Fibroblast of villous mesenchyme (primary cell): ENCODE results near the gene PTPRN2. TPM values are rescaled to one million over a fixed set of nuclear protein-coding genes. Genes with fewer than 3 reads are reported as not detected.

ENCODE experiments used
- DNase-seq: peaks from one replicate; pipeline ENCODE4 v3.0.0-alpha.2; 2010; ENCODE audit warnings: low read depth
- H3K4me3 ChIP-seq: 2 replicates; pipeline ENCODE4 v1.5.1; 2011; ENCODE audit warnings: low read depth, mild to moderate bottlenecking, low read length
- total RNA-seq: library from RNA; depleted of rRNA; stranded (reverse); fragments of >200 nt; gene quantifications from 2 replicates; pipeline ENCODE4 v1.2.3, GENCODE V29; 2012
- TF ChIP-seq, protein P1 (sequence below): IDR thresholded peaks from 2 replicates; pipeline ENCODE4 v1.5.1; 2012; ENCODE audit warnings: low read depth, mild to moderate bottlenecking, low read length; ENCODE audit not compliant: insufficient read depth

Gene PTPRN2
- total RNA-seq, 1 donor = not detected

- no peak for DNase-seq
- TF ChIP-seq, protein P1, sequence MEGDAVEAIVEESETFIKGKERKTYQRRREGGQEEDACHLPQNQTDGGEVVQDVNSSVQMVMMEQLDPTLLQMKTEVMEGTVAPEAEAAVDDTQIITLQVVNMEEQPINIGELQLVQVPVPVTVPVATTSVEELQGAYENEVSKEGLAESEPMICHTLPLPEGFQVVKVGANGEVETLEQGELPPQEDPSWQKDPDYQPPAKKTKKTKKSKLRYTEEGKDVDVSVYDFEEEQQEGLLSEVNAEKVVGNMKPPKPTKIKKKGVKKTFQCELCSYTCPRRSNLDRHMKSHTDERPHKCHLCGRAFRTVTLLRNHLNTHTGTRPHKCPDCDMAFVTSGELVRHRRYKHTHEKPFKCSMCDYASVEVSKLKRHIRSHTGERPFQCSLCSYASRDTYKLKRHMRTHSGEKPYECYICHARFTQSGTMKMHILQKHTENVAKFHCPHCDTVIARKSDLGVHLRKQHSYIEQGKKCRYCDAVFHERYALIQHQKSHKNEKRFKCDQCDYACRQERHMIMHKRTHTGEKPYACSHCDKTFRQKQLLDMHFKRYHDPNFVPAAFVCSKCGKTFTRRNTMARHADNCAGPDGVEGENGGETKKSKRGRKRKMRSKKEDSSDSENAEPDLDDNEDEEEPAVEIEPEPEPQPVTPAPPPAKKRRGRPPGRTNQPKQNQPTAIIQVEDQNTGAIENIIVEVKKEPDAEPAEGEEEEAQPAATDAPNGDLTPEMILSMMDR = no peak
- no peak overlapping the region for H3K4me3 ChIP-seq
Measured at GRCh38 chr7:158498443-158499081, 89.1 kb downstream of the PTPRN2 start.

DNA sequence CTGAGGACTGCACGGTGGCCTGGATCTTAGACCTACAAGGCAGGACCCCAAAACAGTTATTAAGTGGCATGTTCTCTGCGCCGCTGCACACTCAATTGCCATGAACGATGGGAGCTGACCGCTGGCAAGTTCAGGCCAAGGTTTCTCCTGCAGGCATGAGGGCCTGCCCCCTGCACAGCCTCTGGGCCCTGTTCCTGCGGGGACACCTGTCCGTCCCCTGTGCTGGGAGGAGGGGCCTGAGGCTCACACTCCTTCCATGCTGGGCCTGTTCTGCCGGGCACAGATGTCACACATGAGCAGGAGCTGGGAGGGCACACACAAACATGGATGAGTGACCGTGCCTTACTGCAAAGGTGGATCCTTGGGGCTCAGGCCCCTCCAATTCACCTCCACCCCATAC, 90.0 kb downstream of the PTPRN2 start:
- H3K4me3 ChIP-seq = no peak overlapping the region
- DNase-seq = no peak
- TF ChIP-seq, protein P1 = no peak

- TF ChIP-seq, protein P1 = no peak
- H3K4me3 ChIP-seq = no peak overlapping the region
- no peak for DNase-seq
Measured at GRCh38 chr7:158495786-158496185, 91.8 kb downstream of the PTPRN2 start.

- TF ChIP-seq, protein P1 = no peak
- no peak overlapping the region for H3K4me3 ChIP-seq
- DNase-seq = no peak
Measured at GRCh38 chr7:158495216-158495615, 92.4 kb downstream of the PTPRN2 start.

DNA sequence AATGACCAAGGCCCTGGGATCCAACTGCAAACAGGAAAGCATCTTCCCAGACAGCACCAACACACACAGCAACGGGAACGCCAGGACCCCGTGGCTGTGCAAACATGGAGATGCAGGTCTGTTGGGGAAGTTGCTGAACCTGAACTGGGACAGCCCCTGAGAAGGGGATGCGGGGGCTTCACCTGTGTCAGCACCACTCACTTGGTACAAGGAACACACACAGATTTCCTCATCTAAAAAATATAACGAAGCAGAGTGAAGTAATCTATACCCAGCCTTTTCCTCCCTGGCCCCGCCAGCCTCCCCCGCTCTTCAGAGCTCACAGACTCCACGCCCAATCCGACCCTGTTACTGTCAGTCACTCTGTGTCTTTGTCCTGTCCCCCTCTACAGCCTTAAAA, 93.0 kb downstream of the PTPRN2 start:
- TF ChIP-seq, protein P1 = no peak
- no peak for DNase-seq
- H3K4me3 ChIP-seq = no peak overlapping the region

GRCh38 chr7:158494162-158494586, 93.4 kb downstream of the PTPRN2 start:
- H3K4me3 ChIP-seq = no peak overlapping the region
- TF ChIP-seq, protein P1 = no peak
- no peak for DNase-seq

DNA sequence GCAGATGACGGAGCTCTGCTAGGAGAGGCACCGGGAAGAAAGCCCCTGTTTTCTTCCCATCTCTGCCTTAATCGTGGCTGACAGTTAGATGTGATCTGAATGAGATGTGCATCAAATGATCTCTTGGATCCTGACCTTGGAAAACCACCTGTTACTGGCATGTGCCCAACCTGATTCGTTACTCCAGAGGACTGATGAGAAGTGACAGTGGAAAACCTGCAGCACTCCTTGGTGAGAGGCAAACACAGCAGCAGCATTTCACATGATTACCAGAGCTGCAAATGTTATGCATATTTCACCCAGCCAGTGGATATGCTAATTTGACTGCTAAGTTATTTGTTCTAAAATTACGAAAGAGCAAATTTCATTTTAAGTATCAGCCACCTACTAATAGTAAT, 95.3 kb downstream of the PTPRN2 start:
- TF ChIP-seq, protein P1 = no peak
- no peak for DNase-seq
- no peak overlapping the region for H3K4me3 ChIP-seq
